Melanocyte of skin (primary cell): Measurements from ENCODE around the gene VTN. TPM values are rescaled to one million over a fixed set of nuclear protein-coding genes. Genes with fewer than 3 reads are reported as not detected.

Experiments used
- total RNA-seq, 2 donors: library from RNA; depleted of rRNA; stranded (reverse); fragments of >200 nt; gene quantifications; 2 replicates each; pipeline ENCODE4 v1.2.3, GENCODE V29; 2012

VTN gene, protein sequence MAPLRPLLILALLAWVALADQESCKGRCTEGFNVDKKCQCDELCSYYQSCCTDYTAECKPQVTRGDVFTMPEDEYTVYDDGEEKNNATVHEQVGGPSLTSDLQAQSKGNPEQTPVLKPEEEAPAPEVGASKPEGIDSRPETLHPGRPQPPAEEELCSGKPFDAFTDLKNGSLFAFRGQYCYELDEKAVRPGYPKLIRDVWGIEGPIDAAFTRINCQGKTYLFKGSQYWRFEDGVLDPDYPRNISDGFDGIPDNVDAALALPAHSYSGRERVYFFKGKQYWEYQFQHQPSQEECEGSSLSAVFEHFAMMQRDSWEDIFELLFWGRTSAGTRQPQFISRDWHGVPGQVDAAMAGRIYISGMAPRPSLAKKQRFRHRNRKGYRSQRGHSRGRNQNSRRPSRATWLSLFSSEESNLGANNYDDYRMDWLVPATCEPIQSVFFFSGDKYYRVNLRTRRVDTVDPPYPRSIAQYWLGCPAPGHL
- under 1 TPM in 1 of 2 donors, not detected in 1; 0.34 TPM for total RNA-seq

DNA sequence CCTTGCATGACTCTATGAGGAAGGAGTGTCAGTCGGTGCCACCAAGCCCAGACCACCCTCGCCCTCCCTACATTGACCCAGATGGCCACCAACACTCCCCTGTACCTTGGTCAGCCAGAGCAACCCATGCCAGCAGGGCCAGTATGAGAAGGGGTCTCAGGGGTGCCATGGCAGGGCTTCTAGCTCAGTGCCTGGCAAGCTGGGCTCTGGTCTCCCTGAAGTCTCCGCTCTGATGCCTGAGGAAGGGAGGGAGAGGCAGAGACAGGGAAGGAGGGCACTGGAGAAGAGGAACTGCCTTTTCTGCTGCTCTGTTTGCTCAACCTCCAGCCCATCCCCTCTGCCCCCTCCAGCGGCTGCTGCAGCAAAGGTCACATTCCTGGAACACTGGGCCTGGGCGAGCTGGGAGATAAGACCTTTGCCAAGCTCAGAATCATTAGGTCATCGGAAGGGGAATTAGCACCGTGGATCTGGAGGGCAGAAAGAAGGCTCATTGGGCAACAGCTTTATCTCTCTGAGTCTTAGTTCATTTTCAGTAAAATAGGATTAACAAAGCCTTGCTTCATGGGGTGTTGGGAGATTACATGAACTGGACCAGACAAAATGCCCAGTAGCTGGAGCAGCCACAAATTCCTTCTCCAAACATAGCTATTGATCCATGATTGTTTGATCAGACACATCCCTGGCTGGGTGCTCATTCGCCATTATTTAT is at the start of gene VTN:
VTN (minus strand) TSS at position 273 of the 709 bp plus-strand sequence; CDS start at position 169, 104 bp downstream.

DNA sequence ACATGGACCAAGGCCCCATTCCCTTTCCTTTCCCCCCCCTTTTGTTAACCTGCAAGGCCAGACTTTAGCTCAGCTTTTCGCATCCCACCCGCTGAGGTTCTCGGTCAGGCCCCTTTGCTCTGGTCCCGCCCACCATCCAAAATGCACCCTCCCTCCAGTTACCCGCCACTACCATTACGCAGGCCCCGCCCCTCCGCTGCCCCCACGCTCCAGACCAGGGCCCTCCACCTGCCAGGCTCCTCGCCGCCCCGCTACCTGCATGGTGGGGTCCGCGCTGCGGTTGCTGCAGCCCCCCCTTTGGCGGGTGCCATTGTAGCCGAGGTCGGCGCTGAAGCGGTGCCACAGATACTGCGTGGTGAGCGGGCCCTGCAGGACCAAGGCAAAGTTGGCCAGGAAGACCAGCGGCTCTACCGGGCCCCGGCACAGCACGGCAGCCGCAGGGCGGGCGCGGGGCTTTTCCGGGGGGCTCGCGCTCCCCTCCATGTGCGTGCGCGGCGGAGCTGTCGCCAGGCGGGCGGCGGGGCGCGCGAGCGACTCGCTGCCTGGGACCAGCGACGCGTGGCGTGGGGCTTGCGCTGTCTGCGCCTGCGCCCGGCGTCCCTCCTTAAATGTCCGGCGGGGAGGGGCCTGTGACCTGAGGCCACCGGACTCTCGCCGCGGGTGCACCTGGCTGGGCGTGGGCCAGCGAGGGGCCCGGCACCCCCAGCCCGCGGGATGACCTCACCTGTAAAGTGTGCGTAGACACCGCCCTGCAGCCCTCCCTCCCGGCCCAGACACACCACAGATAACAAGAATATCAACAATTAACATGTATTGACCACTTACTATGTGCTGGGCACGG is 35.7 kb upstream of the VTN start, which contains the start of gene SLC46A1:
SLC46A1 (minus strand) TSS at position 581 of the 841 bp plus-strand sequence; CDS start at position 483, 98 bp downstream.

GRCh38 chr17:28371245-28372202 is 1.4 kb upstream of the VTN start, which contains the start of gene SARM1:
TSS of gene SARM1 (plus strand) at chr17:28371694. CDS start at chr17:28372033, 339 bp downstream.

GRCh38 chr17:28364665-28365363 is 5.3 kb downstream of the VTN start, which contains the start of gene SEBOX:
TSS of gene SEBOX (minus strand) at chr17:28365199. CDS start at chr17:28365151, 48 bp downstream.

GRCh38 chr17:28357061-28357900 is 12.8 kb downstream of the VTN start, which contains the start of gene POLDIP2:
TSS of gene POLDIP2 (minus strand) at chr17:28357527. CDS start at chr17:28357448, 79 bp downstream.

DNA sequence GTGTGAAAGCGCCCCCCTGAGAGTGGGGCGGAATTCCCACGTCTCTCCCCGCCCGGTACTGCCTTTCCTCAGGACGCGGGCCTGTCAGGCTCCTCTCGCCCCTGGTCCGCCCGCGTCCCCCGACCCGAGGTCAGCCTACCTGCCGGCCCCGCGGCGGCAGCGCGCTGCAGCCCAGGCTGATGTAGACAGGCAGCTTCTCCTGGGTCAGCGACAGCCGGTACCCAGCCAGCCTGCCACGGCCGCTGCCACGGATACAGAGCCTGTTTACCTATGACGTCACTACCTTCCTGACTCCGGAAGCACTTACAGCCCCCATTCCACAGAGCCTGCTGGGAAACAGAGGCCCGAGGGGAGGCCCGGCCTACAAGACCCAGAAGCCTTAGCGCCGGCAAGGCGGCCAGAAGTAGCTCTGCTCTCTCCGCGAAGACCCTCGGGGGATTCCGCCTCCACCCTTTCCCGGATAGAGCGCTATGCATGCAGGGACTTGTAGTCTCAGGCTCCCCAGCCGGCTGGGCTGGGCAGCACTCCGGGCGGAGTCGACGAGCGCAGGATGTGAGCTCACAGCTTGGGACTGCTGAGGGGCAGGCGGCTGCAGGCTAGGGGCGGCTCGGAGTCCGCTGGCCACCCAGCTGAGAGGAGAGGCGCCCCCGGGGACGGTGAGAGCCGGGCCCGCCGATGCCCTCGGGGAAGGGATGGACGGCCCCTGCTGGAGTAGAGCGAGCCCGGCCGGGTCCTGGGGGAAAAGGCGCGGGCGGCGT is 34.7 kb downstream of the VTN start, which contains the start of the genes IFT20 and TNFAIP1:
IFT20 (minus strand) TSS at position 272 of the 758 bp plus-strand sequence. CDS start 3,487 bp downstream, outside the sequence.
TNFAIP1 (plus strand) TSS at position 561 of the 758 bp plus-strand sequence. CDS start 3,761 bp downstream, outside the sequence.

DNA sequence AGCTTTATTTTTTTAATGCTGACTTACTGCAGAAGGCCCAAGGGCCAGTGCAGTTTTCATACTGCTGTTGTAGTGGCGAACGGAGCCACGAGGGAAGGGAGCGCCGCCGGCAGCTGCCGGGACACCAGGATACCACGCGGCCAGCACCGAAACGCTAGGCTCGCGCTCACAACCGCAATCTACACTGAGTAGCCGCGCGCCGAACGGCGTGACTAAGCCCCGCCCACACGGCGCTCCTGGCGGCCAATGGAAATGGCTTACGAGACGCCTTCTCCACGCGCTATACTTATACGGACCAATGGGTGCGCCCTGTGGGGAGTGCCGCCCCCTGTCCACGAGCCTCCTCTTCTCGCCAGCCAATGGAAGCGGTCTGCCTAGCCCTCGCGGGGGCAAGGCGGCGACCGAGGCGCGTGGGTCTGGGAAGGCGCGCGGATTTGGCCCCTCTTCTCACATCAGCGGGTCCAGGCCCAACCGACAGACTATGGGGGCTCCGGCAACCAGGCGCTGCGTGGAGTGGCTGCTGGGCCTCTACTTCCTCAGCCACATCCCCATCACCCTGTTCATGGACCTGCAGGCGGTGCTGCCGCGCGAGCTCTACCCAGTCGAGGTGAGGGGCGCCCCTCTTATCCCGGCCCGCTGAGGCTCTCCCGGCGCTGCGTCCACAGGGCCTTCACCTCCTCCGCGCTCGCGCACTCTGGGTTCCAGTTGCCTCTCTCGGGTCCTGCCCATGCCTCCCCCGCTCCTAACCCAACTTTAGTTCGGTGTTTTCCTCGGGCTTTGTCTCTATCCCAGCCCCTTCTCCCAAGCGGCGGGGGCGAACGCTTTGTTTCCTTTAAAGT is 51.1 kb downstream of the VTN start, which contains the start of gene TMEM97:
TMEM97 (plus strand) TSS at position 442 of the 839 bp plus-strand sequence; CDS start at position 482, 40 bp downstream.

Other genes starting within 250 kb of the VTN start
- 10 to 100 TPM; 38.2 to 65.9 TPM for gene TMEM97, start 51.1 kb downstream of the VTN start, total RNA-seq
- 10 to 100 TPM; 12.7 to 16.7 TPM for gene IFT20, start 34.8 kb downstream of the VTN start, total RNA-seq
- 10 to 100 TPM; 34.4 to 38.3 TPM for gene TNFAIP1, start 34.5 kb downstream of the VTN start, total RNA-seq
- 10 to 100 TPM; 83.6 to 98.6 TPM for gene POLDIP2, start 12.8 kb downstream of the VTN start, total RNA-seq
- not detected for gene SEBOX, start 5.1 kb downstream of the VTN start, total RNA-seq
- gene SARM1, start 1.4 kb upstream of the VTN start, total RNA-seq: 10 to 100 TPM; 13.3 to 17.9 TPM
- 1 to 10 TPM; 3.7 to 7.6 TPM for gene SLC46A1, start 35.9 kb upstream of the VTN start, total RNA-seq
- gene SLC13A2, start 103.3 kb upstream of the VTN start, total RNA-seq: not detected
- gene FOXN1, start 136.0 kb upstream of the VTN start, total RNA-seq: not detected
- gene UNC119, start 182.3 kb upstream of the VTN start, total RNA-seq: 10 to 100 TPM; 19.3 to 24.0 TPM
- gene PIGS, start 201.2 kb upstream of the VTN start, total RNA-seq: 10 to 100 TPM; 43.7 to 48.3 TPM
- 10 to 100 TPM; 16.2 to 19.3 TPM for gene ALDOC, start 206.6 kb upstream of the VTN start, total RNA-seq
- 10 to 100 TPM; 32.0 to 72.9 TPM for gene SPAG5, start 228.7 kb upstream of the VTN start, total RNA-seq
- 1 to 10 TPM; 6.7 to 7.6 TPM for gene RSKR, start 243.9 kb upstream of the VTN start, total RNA-seq